Adrenal gland (tissue), 5 donors: ENCODE results near the gene PIK3R1.

Experiments used
- POLR2A ChIP-seq, 2 donors: fragments of 450-650 bp; IDR thresholded peaks; one replicate each; pipeline ENCODE4 v1.6.1; 2017; ENCODE audit warnings: antibody characterized with exemption in 2 of 2, mild to moderate bottlenecking in 2 of 2, moderate library complexity in 1 of 2
- TF ChIP-seq, protein P1 (sequence below), 6 experiments: fragments of 450-650 bp in 4 of 6; fragments of 200-600 bp in 2 of 6; sonication (generic) in 1 of 6; IDR thresholded peaks; 1 replicate in 5 of 6; 2 replicates in 1 of 6; pipeline versions ENCODE4 v1.5.1 to v1.8.0; 2016 to 2021; ENCODE audit warnings: antibody characterized with exemption in 6 of 6, mild to moderate bottlenecking in 2 of 6, moderate library complexity in 1 of 6
- donor health status: DM: no; HTN: no; CAD: no.

DNA sequence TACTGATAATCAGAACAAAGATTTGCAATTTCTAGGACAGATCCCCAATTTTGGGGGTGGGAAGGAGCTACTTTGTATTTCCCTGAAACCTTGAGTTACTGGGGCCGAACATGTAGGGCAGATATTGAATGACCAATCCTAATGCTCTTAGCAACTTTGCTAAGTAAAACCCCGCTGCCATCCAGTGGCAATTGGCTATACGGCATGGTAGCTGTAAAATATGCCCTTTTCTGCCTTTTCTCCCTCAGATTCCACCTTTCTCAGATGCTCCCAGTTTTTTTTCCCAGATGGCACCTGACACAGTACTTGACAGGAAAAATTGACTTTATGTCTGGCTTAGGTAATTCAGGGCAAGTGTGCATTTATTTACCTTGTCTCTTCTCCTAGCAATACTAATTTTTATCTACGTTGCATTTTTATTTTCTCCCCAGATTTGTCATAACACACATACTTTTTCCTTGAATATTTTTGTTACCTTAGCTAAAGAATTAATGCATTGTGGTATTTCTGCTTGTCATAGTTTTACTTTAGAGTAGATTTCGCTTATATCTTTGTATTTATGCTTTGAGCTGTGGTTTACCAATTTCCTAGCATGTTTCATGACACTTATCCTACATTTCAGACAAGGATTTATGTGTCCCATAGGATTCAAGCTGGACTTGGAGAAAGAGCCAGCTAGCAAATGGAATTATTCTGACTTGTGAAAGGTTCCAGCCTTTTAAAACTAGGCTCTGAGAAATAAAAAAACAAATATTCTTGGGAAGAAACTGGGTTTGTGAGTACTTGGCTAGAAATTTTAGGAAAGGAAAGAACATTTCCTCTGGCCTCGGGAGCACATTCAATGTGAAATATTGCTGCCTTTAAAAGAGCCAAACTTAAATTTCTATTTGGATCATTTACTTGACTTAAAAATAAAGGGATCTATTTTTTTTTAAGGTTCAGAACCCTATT is 37.4 kb downstream of the PIK3R1 start:
- TF ChIP-seq POLR2A (IDR thresholded peaks at IDR 0.05), result no peak
- TF ChIP-seq, protein P1, sequence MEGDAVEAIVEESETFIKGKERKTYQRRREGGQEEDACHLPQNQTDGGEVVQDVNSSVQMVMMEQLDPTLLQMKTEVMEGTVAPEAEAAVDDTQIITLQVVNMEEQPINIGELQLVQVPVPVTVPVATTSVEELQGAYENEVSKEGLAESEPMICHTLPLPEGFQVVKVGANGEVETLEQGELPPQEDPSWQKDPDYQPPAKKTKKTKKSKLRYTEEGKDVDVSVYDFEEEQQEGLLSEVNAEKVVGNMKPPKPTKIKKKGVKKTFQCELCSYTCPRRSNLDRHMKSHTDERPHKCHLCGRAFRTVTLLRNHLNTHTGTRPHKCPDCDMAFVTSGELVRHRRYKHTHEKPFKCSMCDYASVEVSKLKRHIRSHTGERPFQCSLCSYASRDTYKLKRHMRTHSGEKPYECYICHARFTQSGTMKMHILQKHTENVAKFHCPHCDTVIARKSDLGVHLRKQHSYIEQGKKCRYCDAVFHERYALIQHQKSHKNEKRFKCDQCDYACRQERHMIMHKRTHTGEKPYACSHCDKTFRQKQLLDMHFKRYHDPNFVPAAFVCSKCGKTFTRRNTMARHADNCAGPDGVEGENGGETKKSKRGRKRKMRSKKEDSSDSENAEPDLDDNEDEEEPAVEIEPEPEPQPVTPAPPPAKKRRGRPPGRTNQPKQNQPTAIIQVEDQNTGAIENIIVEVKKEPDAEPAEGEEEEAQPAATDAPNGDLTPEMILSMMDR (IDR thresholded peaks at IDR 0.05), result peak; percentile 53 to 94 (median 82)
